ENCODE measurements around the gene BBS9. TPM values are rescaled to one million over a fixed set of nuclear protein-coding genes. Genes with fewer than 3 reads are reported as not detected.
A peak's percentile ranks its signal among the peaks of the same experiment; 100 is the strongest.

BBS9 gene
- polyA plus RNA-seq, 1 experiment = 6.5 TPM

DNA sequence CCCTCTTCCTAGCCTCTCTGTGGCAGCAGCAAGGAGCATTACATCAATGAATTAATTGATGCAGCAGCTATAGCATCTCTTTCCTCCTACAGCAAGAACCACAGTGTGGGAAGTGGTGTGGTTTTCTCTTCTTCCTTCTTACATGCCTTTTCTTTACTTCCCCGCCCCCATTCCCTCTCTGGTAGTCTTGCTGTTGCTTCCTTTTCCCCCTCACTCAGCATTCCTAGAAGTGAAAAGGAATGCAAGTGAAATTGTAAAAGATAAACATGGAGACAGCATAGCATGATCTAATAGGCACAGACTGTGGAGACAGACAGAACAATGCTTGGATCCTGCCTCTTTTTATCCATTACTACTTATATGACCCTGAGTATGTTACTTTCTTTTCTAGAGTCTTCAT lies 405.5 kb downstream of the BBS9 start:
- Histone ChIP-seq H3K27me3 (ENCODE audit: control insufficient read depth, insufficient read depth, low read length) (no peaks in the 10 kb centered on the region), H3K36me3 (ENCODE audit: control insufficient read depth, insufficient read depth, low read length) (no peaks in the 10 kb centered on the region), H3K4me3 (ENCODE audit: low read depth, low read length) (no peak overlapping the region)
- CTCF ChIA-PET = no interaction called here
- POLR2A ChIA-PET = no interaction called here
- no peak for TF ChIP-seq CTCF (IDR thresholded peaks at IDR 0.05; ENCODE audit: insufficient read depth, low read depth, low read length)
- DNase-seq (ENCODE audit: low read depth) = peak; percentile 6

DNA sequence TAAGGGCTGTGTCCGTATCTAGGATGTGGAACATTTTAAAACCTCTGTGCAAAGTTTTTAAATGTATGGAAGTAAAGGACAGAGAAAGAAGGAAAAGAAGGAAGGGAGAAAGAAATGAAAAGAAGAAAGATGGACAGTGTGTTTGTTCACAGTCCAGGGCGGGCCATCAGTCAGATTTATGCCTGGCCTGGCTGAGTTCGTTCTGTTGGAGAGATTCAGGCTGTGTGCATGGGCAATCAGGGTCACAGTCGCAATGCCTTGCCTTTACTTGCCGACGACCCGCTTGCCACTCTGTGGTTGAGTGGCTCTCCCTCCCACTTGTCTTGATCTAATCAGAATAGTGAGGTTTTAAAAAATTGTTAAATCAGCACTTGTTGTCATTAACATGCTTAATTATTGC lies 406.6 kb downstream of the BBS9 start:
- CTCF ChIA-PET = no interaction called here
- no peak for TF ChIP-seq CTCF (IDR thresholded peaks at IDR 0.05; ENCODE audit: insufficient read depth, low read depth, low read length)

DNA sequence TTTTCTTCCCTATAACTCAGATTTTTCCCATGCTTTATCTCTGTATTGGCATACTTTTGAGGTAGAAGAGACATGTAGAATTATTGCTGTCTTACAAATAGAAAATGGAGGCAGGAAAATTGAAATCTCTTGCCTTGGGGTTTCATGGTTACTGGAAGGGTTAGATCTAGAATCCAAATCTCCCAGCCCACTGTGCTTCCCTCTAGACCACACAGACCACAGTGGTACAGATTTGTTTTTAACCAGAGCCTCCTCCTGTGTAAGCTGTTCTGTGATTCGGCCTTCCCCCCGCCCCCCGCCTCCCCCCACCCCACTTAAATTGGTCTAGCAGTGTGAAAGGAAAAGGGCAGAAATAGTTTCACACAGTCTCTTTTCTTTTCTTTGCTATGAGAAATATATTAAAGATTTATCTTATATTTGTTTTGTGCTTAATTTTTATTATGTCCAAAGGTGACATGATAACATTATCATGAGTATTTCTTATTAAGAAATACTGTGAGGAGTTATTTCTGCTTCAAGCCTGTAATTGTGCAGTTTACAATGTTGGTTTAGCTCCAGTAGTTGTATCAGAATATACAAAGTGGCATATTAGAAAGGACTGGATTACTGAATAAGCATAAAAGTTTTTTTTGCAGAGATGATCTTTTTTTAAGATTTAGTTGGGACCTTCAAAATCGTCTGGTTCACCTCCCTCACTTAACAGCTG lies 407.2 kb downstream of the BBS9 start:
- no peak for TF ChIP-seq CTCF (IDR thresholded peaks at IDR 0.05; ENCODE audit: insufficient read depth, low read depth, low read length)
- ChIA-PET POLR2A (no interaction called here), CTCF (interaction anchor here (1.0 to 1.3 kb wide), 2 partner anchors 16 to 17 kb away, joined by 3 read pairs; no protein-coding TSS in a partner anchor)
- no peaks in the 10 kb centered on the region for H3K27me3 ChIP-seq (ENCODE audit: control insufficient read depth, insufficient read depth, low read length)
- no peaks in the 10 kb centered on the region for H3K36me3 ChIP-seq (ENCODE audit: control insufficient read depth, insufficient read depth, low read length)
- no peak for DNase-seq (ENCODE audit: low read depth)
- H3K4me3 ChIP-seq (ENCODE audit: low read depth, low read length) = no peak overlapping the region

More for the DNA sequence above, 406.6 kb downstream of the BBS9 start:
- no peak overlapping the region for H3K4me3 ChIP-seq (ENCODE audit: low read depth, low read length)
- DNase-seq (ENCODE audit: low read depth) = no peak
- no peaks in the 10 kb centered on the region for H3K36me3 ChIP-seq (ENCODE audit: control insufficient read depth, insufficient read depth, low read length)
- POLR2A ChIA-PET = no interaction called here
- H3K27me3 ChIP-seq (ENCODE audit: control insufficient read depth, insufficient read depth, low read length) = no peaks in the 10 kb centered on the region

- no peak for DNase-seq (ENCODE audit: low read depth)
- TF ChIP-seq CTCF (IDR thresholded peaks at IDR 0.05; ENCODE audit: insufficient read depth, low read depth, low read length) = no peak
- Histone ChIP-seq H3K4me3 (ENCODE audit: low read depth, low read length) (no peak overlapping the region), H3K36me3 (ENCODE audit: control insufficient read depth, insufficient read depth, low read length) (no peaks in the 10 kb centered on the region), H3K27me3 (ENCODE audit: control insufficient read depth, insufficient read depth, low read length) (no peaks in the 10 kb centered on the region)
- CTCF ChIA-PET = interaction anchor here (1.0 to 1.3 kb wide), 2 partner anchors 16 to 18 kb away, joined by 3 read pairs; no protein-coding TSS in a partner anchor
- POLR2A ChIA-PET = no interaction called here
These were observed 407.7 kb downstream of the BBS9 start for GRCh38 chr7:33537104-33537477.

DNA sequence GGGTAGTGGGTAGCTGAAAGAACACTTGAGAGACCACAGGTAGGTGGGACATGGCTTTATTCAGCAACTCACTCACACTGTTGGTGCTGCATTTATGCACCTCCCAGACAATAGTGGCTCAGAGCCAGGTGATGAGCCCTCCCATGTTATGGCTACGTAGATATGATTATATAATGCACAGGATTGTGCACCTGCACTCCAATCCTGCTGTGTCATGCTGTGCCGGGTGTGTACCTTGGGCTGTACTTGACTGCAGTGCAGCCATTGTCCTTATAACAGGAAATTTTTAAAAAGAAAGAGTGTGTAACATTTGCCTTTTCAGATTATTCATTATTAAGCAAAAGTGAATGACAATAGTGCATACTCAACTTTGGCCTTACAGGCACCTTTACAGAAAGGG lies 409.8 kb downstream of the BBS9 start:
- Histone ChIP-seq H3K27me3 (ENCODE audit: control insufficient read depth, insufficient read depth, low read length) (no peaks in the 10 kb centered on the region), H3K36me3 (ENCODE audit: control insufficient read depth, insufficient read depth, low read length) (no peaks in the 10 kb centered on the region), H3K4me3 (ENCODE audit: low read depth, low read length) (no peak overlapping the region)
- no peak for DNase-seq (ENCODE audit: low read depth)
- POLR2A ChIA-PET = no interaction called here
- CTCF ChIA-PET = no interaction called here
- TF ChIP-seq CTCF (IDR thresholded peaks at IDR 0.05; ENCODE audit: insufficient read depth, low read depth, low read length) = no peak

Data from BJ (cell line).